Measurements from ENCODE around the gene RPL31.

The RPL31 gene

GRCh38 chr2:101001691-101002561 is at the start of gene RPL31:
TSS of gene RPL31 (plus strand) at chr2:101002289. CDS start at chr2:101002702, 413 bp downstream.
- peak within 1 kb of the TSS; percentile 83 for H3K27ac ChIP-seq
- peak; percentile 87 for DNase-seq (ENCODE audit: low read depth, low spot score)

- no peak for DNase-seq (ENCODE audit: low read depth, low spot score)
- H3K27ac ChIP-seq, result no peak overlapping the region
Observed at GRCh38 chr2:100952512-100952911, 49.6 kb upstream of the RPL31 start.

DNA sequence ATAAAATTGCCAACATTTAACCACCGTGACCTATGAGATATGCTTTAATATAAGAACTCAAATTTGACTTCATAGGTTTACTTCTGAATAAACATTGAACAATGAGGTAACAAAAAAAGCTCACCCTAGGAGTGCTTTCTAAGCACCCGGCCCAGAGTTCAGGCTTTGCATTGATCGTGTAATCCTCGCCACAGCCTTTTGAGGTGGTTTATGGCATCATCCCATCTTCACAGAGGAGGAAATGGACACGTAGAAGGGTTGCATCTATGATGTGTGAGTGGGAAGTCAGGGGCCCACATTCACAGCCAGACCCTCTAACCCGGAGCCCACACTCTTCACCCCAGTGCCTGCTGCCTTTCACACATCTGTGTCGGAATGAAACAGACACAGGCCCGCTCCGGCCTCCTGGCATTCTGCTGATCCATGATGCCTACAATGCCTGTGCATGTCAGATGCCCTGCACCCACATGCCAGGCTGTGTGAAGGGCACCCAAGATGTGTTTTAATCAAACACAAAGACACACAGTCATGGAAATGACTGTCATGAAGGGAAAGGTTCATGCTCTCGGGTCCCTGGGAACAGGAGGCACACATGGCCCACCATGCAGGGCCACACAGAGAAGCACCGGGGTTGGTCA is 48.6 kb upstream of the RPL31 start:
- no peak for DNase-seq (ENCODE audit: low read depth, low spot score)
- H3K27ac ChIP-seq, result no peak overlapping the region

DNA sequence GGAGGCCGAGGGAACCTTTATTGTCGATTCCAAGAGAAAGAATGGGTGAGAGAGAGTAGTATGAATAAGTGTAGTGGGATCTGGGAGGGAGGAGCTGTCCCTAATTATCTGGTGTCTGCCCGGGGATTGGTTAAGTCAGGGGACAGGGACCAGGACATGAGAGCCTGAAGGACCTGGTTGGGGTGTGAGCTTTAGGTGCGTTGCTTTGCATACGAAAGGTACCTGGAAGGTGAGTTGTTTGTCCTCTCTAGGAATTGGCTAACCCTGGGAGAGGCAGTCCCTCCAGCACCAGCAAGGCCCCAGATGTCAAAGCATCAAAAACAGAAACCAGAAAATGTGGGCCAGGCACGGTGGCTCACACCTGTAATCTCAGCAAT is 48.1 kb upstream of the RPL31 start:
- no peak for DNase-seq (ENCODE audit: low read depth, low spot score)
- H3K27ac ChIP-seq, result no peak overlapping the region

GRCh38 chr2:100955226-100955625 is 46.9 kb upstream of the RPL31 start:
- H3K27ac ChIP-seq, result no peak overlapping the region
- DNase-seq (ENCODE audit: low read depth, low spot score), result no peak

DNA sequence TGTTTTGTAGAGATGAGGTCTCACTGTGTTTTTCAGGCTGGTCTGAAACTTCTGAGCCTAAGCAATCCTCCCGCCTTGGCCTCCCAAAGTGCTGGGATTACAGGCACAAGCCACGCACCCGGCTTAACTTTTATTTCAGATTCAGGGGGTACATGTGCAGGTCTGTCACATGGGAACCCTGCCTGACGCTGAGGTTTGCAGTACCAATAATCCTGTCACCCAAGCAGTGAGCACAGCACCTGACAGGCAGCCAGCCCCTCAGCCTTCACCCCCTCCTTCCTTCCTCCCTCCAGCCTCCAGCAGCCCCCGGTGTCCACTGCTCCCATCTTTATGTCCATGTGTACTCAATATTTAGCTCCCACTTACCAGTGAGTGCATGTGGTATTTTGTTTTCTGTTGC is 46.0 kb upstream of the RPL31 start:
- no peak overlapping the region for H3K27ac ChIP-seq
- DNase-seq (ENCODE audit: low read depth, low spot score), result no peak

DNA sequence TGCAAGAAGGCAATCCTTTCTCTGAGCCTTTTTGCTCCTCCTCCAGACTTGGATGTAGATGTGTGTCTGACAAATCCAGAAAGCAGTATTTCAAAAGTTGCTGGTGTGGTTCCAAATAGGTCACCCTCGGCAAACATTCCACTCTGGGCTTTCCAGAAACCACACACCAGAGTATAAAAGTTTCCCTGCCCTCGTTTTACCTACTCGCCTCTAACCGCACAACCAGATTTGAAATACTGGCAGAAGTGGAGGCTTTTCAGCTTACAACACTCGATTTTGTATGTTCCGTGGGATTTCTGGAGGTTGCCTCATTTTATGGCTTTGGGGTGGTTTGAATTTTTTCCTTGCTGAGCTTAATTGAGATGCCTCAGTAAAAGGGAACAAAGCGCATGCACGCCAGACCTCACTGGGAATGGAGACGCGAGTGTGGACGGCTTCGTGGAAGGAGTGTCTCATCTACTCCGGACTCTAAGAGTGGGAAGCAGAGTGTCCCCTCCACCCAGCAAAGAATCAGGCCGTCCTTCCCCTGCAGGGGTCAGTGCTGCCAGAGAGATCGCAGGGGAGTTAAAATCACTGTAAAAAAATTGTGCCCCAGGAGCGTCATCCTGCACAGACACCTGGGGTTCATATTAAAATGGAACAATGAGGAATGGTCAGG is 44.0 kb upstream of the RPL31 start:
- no peak overlapping the region for H3K27ac ChIP-seq
- peak; percentile 37 for DNase-seq (ENCODE audit: low read depth, low spot score)

GRCh38 chr2:100959225-100959880 is 42.7 kb upstream of the RPL31 start:
- H3K27ac ChIP-seq, result peak overlapping the region; percentile 20
- DNase-seq (ENCODE audit: low read depth, low spot score), result no peak

- DNase-seq (ENCODE audit: low read depth, low spot score), result no peak
- H3K27ac ChIP-seq, result no peak overlapping the region
Observed at GRCh38 chr2:100960688-100961087, 41.4 kb upstream of the RPL31 start.

DNA sequence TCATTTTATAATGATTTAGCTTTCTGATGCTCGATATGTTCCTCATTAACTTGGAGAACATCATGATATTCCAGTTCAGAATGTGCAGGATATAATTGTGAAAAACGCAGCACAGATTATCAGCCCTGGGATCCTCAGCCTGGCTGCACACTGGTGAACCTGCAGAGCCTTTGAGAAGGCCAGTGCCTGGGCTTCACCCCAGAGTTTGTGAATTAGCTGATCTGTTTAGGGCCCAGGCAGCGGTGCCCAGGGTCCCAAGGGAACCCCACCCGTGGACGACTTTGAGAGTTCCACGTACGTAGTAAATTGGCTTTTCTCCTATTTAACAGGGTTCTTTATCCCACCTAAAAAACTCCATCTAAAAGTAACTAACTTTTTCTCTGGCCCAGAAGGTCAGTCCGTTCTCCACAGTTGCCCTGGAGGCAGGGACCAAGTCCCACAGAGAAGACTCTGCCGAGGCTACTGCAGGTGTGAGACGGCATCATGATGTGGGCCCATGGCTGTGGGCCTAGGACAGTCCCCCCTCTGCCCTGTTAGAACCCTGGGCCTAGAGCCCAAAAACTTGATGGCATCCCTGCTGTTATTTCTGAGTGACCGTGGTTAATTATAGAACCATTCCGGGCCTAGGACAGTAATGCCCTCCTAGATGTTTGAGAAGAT is 39.6 kb upstream of the RPL31 start:
- DNase-seq (ENCODE audit: low read depth, low spot score), result no peak

GRCh38 chr2:100963026-100963375 is 39.1 kb upstream of the RPL31 start:
- no peak for DNase-seq (ENCODE audit: low read depth, low spot score)
- H3K27ac ChIP-seq, result no peak overlapping the region

More for the DNA sequence above, 39.6 kb upstream of the RPL31 start:
- H3K27ac ChIP-seq, result no peak overlapping the region

GRCh38 chr2:100964222-100964621 is 37.9 kb upstream of the RPL31 start:
- no peak for DNase-seq (ENCODE audit: low read depth, low spot score)

DNA sequence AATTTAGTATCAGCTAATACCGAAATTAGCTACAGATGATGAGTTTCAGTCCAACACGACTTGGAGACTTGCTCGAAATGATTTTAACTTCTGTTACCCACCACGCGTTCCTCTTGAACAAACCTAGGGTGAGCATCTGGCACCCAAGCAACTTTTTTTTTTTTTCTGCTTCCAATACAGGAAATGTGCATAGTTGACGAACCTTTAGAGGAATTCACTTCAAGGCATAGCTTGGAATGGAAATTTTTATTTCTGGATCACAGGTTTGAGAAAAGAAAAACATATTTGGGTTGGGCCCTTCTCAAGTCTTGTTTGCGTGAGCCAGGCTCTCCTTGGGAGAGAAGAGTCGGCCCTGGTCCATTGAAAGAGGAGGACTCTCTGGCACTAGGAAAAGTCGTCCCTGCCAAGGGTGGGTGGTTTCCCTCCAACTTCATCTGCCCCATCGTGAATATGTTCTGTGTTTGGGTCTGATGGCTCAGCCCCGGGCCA is 37.4 kb upstream of the RPL31 start:
- DNase-seq (ENCODE audit: low read depth, low spot score), result no peak
- H3K27ac ChIP-seq, result no peak overlapping the region

More at GRCh38 chr2:100964222-100964621, 37.9 kb upstream of the RPL31 start:
- H3K27ac ChIP-seq, result no peak overlapping the region

DNA sequence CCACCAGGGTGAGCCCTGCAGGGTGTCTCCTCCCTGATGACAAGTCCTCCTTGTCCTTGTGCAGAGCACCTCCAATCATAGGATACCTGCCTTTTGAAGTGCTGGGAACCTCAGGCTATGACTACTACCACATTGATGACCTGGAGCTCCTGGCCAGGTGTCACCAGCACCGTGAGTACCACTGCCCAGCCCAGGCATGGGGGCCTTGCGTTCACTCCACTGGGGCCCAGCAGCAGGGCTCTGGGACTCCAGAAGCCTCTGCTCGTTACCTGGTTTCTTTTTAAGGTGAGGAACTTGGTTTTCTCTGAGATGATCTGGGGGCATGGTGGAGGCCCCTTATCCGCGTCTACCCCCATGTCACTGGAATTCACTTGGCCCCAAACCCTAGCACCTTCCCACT is 36.5 kb upstream of the RPL31 start:
- no peak overlapping the region for H3K27ac ChIP-seq
- DNase-seq (ENCODE audit: low read depth, low spot score), result no peak

GRCh38 chr2:100967716-100968115 is 34.4 kb upstream of the RPL31 start:
- no peak overlapping the region for H3K27ac ChIP-seq

GRCh38 chr2:100968146-100969145 is 33.6 kb upstream of the RPL31 start:
- no peak for DNase-seq (ENCODE audit: low read depth, low spot score)
- no peak overlapping the region for H3K27ac ChIP-seq

More at GRCh38 chr2:100967716-100968115, 34.4 kb upstream of the RPL31 start:
- no peak for DNase-seq (ENCODE audit: low read depth, low spot score)

DNA sequence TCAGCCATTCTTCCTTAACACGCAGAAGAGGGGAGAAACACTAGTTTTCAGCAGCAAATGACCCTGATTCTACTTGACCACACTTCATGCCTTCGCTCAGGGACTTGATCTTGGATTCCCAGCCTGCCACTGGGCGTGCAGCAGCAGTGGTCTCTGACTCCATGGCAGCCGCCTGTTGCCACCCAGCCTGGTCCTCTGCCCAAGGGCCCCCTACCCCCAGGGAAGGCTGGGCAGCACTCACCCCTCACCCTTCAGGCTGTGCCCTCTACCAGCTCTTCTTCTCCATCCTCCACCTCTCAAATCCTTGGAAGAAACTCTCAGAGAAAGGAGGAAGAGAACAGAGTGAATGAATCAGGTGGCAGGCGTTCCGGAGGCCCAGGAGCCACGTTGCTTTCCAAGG is 32.1 kb upstream of the RPL31 start:
- DNase-seq (ENCODE audit: low read depth, low spot score), result no peak
- no peak overlapping the region for H3K27ac ChIP-seq

- no peak for DNase-seq (ENCODE audit: low read depth, low spot score)
- no peak overlapping the region for H3K27ac ChIP-seq
Observed at GRCh38 chr2:100971221-100971620, 30.9 kb upstream of the RPL31 start.

GRCh38 chr2:100972452-100972851 is 29.6 kb upstream of the RPL31 start:
- no peak for DNase-seq (ENCODE audit: low read depth, low spot score)
- H3K27ac ChIP-seq, result no peak overlapping the region
